A549 treated with CORT108297 at 1 μM for 4 hours (cell line): ENCODE data around the gene C11orf91. TPM values are rescaled to one million over a fixed set of nuclear protein-coding genes. Genes with fewer than 3 reads are reported as not detected.

ENCODE experiments used
- total RNA-seq: library from RNA; stranded (reverse); fragments of 200-300 nt; extraction: Qiagen RNA extraction; gene quantifications from 5 replicates; pipeline ENCODE4 v1.2.3, GENCODE V29; 2022

C11orf91 gene
- 0.35 to 1.8 TPM (median 1.4 TPM) in 5 replicates for total RNA-seq

DNA sequence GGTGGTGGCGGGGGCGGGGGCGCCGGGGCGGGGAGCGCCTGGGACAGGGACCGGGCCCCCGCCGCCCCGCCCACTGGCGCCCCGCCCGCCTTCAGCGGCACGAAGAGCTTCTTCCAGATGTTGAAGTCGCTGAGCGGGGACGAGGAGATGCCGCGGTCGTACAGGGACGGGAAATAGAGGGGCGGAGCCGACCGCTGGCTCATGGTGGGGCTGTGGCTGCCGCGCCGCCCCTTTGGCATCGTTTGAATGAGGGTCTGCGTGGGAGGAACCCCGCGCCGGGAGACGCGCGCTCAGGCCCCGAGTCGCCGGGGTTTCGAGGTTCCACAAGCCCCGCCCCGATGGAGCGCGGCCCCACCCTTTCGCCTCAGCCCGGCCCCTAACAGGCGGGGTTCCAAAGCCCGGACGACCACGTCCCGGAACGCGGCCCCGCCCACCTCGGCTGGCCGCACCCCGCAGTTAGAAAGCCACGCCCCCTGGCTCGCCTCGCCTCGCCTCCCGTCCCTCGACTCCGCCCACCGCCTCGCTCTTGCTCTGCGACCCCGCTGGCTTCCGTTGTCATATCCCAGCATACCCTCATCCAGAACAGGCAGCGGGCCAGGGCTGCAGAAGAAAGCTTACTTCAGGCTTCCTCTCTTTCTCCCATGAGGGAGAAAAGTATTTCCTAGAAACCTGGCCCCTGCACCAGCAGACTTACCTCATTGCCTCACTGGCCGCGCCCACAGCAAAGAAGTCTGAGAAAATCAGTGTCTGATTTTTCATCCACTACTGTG lies at the start of gene C11orf91:
C11orf91 (minus strand) TSS at position 325 of the 770 bp plus-strand sequence; CDS start at position 239, 86 bp downstream.

GRCh38 chr11:33736148-33736812 lies 35.7 kb upstream of the C11orf91 start, which contains the start of gene CD59:
CD59 (minus strand) TSS chr11:33736423; CDS start chr11:33722445, 13,978 bp downstream.

Other genes starting within 250 kb of the C11orf91 start
- gene CD59, start 35.6 kb upstream of the C11orf91 start, total RNA-seq = 734 to 918 TPM (median 856 TPM) in 5 replicates
- 23.4 to 31.9 TPM (median 26.0 TPM) in 5 replicates for gene FBXO3, start 73.7 kb upstream of the C11orf91 start, total RNA-seq
- 0.22 to 0.69 TPM (median 0.57 TPM) in 5 replicates for gene LMO2, start 191.2 kb upstream of the C11orf91 start, total RNA-seq